Upper lobe of right lung (tissue), 1 donor: ENCODE results near the gene MYO16. TPM values are rescaled to one million over a fixed set of nuclear protein-coding genes. Genes with fewer than 3 reads are reported as not detected.

Experiments
- ATAC-seq: fragments of 200-7000 bp; cut with Tn5 transposase; one replicate; pipeline ENCODE4 v1.9.1; 2020; ENCODE audit warnings: mild to moderate bottlenecking, moderate library complexity
- DNase-seq: peaks from one replicate; pipeline ENCODE4 v3.0.0-alpha.2; 2020
- H3K27ac ChIP-seq: fragments of 200-600 bp; one replicate; pipeline ENCODE4 v1.8.0; 2022
- H3K27me3 ChIP-seq: fragments of 200-600 bp; one replicate; pipeline ENCODE4 v1.8.0; 2022; ENCODE audit warnings: mild to moderate bottlenecking
- H3K36me3 ChIP-seq: fragments of 200-600 bp; one replicate; pipeline ENCODE4 v1.8.0; 2022
- H3K4me1 ChIP-seq: fragments of 200-600 bp; one replicate; pipeline ENCODE4 v1.8.0; 2022
- H3K4me3 ChIP-seq: fragments of 200-600 bp; one replicate; pipeline ENCODE4 v1.8.0; 2022; ENCODE audit warnings: mild to moderate bottlenecking
- H3K9me3 ChIP-seq: fragments of 200-600 bp; one replicate; pipeline ENCODE4 v1.8.0; 2022
- intact Hi-C: fragments of 100-400 bp; cut with DNase I; formaldehyde crosslinking; loops from one replicate; pipeline ENCODE4 v1.11.0; 2022
- total RNA-seq: library from RNA; stranded (reverse); fragmentation: NEBNext Ultra II Directional; extraction: Animal tissue kit (Norgen Biotek cat#: 25700); gene quantifications from one replicate; pipeline ENCODE4 v1.2.1, GENCODE V29; 2021
- TF ChIP-seq, protein P1 (sequence below): fragments of 200-600 bp; IDR thresholded peaks from one replicate; pipeline ENCODE4 v1.8.0; 2022; ENCODE audit warnings: antibody characterized with exemption
- donor health status: DM: no; HTN: yes; CAD: no; lungs with severe emphysema.

The MYO16 gene
- total RNA-seq, 1 donor from 2014 or later: 0.46 TPM

GRCh38 chr13:108943842-108944241 lies 314.4 kb downstream of the MYO16 start:
- no peak overlapping the region for H3K27ac ChIP-seq
- H3K27me3 ChIP-seq: no peaks in the 10 kb centered on the region
- H3K9me3 ChIP-seq: no peaks in the 10 kb centered on the region
- TF ChIP-seq, protein P1, sequence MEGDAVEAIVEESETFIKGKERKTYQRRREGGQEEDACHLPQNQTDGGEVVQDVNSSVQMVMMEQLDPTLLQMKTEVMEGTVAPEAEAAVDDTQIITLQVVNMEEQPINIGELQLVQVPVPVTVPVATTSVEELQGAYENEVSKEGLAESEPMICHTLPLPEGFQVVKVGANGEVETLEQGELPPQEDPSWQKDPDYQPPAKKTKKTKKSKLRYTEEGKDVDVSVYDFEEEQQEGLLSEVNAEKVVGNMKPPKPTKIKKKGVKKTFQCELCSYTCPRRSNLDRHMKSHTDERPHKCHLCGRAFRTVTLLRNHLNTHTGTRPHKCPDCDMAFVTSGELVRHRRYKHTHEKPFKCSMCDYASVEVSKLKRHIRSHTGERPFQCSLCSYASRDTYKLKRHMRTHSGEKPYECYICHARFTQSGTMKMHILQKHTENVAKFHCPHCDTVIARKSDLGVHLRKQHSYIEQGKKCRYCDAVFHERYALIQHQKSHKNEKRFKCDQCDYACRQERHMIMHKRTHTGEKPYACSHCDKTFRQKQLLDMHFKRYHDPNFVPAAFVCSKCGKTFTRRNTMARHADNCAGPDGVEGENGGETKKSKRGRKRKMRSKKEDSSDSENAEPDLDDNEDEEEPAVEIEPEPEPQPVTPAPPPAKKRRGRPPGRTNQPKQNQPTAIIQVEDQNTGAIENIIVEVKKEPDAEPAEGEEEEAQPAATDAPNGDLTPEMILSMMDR: no peak
- DNase-seq (no peak), ATAC-seq (peak; percentile 65)
- H3K36me3 ChIP-seq: no peaks in the 10 kb centered on the region
- no peak overlapping the region for H3K4me3 ChIP-seq
- intact Hi-C loops: no loop called here
- no peaks in the 10 kb centered on the region for H3K4me1 ChIP-seq

DNA sequence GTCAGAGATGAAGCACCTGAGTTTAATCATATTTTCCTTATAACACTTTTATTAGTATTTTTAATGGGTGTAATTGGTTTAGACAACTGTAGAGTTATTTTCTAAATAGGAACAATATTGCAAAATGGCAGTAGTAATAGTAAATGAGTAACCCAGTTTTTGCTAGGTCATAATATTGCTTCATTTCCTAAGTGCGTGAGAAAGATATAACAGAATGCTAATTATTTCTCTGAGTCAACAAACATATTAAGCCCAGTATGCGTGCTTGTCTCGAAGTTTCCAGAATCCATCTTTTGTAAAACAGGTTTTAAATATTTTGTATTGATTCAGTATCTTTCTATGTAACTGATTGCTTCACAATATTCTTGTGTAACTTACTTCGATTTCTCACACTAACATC lies 315.3 kb downstream of the MYO16 start:
- no peak for DNase-seq
- Histone ChIP-seq H3K27ac (no peak overlapping the region), H3K4me3 (no peak overlapping the region), H3K4me1 (no peaks in the 10 kb centered on the region), H3K36me3 (no peaks in the 10 kb centered on the region), H3K27me3 (no peaks in the 10 kb centered on the region), H3K9me3 (no peaks in the 10 kb centered on the region)
- TF ChIP-seq, protein P1: no peak
- intact Hi-C loops: no loop called here
- ATAC-seq: peak; percentile 34

- Histone ChIP-seq H3K27me3 (no peaks in the 10 kb centered on the region), H3K9me3 (no peaks in the 10 kb centered on the region), H3K27ac (no peak overlapping the region), H3K4me1 (no peaks in the 10 kb centered on the region), H3K36me3 (no peaks in the 10 kb centered on the region), H3K4me3 (no peak overlapping the region)
- intact Hi-C loops: no loop called here
- ATAC-seq: peak; percentile 67
- TF ChIP-seq, protein P1: no peak
- DNase-seq: no peak
These were observed 318.2 kb downstream of the MYO16 start for GRCh38 chr13:108947551-108948030.

DNA sequence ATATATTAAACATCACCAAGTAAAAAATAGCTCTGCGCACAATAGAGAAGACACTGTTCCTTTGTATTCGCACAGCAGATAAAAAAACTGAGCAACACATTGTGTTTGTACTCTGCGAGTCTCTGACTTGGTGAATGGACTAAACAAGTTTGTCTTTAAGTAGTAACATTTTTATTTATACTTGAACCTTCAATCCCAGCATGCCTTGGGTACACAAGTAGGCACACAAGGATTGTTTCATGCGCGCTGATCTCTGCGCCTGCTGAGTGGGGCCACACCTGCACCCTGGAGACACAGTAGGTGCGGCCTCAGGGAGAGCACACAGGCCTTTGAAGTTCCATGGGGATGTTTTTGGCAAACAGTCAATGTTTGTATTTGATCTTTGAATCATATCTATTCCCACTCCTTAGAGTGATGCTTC lies 318.9 kb downstream of the MYO16 start:
- Histone ChIP-seq H3K9me3 (no peaks in the 10 kb centered on the region), H3K4me1 (no peaks in the 10 kb centered on the region), H3K4me3 (no peak overlapping the region), H3K27me3 (no peaks in the 10 kb centered on the region), H3K27ac (no peak overlapping the region), H3K36me3 (no peaks in the 10 kb centered on the region)
- intact Hi-C loops: no loop called here
- peak; percentile 53 for ATAC-seq
- TF ChIP-seq, protein P1: no peak
- no peak for DNase-seq

- no peaks in the 10 kb centered on the region for H3K36me3 ChIP-seq
- no peak overlapping the region for H3K4me3 ChIP-seq
- no peaks in the 10 kb centered on the region for H3K4me1 ChIP-seq
- no peak overlapping the region for H3K27ac ChIP-seq
- intact Hi-C loops: no loop called here
- TF ChIP-seq, protein P1: no peak
- no peaks in the 10 kb centered on the region for H3K27me3 ChIP-seq
- DNase-seq (no peak), ATAC-seq (peak; percentile 72)
- H3K9me3 ChIP-seq: no peaks in the 10 kb centered on the region
These were observed 321.1 kb downstream of the MYO16 start for GRCh38 chr13:108950333-108951010.
